ENCODE data around the gene FBXL14.

FBXL14 gene

GRCh38 chr12:1562813-1563407, 31.5 kb downstream of the FBXL14 start:
- TF ChIP-seq TCF12 (IDR thresholded peaks at IDR 0.05; ENCODE audit: low read depth) (no peak), TAF1 (IDR thresholded peaks at IDR 0.05; ENCODE audit: low read depth) (no peak), EGR1 (IDR thresholded peaks at IDR 0.05) (no peak), RAD21 (IDR thresholded peaks at IDR 0.05; ENCODE audit: low read depth) (no peak), TEAD4 (IDR thresholded peaks at IDR 0.05) (no peak), FOXM1 (IDR thresholded peaks at IDR 0.05; ENCODE audit: borderline replicate concordance, low read depth) (no peak), NFIC (IDR thresholded peaks at IDR 0.05) (no peak), EP300 (IDR thresholded peaks at IDR 0.05; ENCODE audit: borderline replicate concordance) (no peak), CREB1 (IDR thresholded peaks at IDR 0.05; ENCODE audit: low read depth) (no peak), ZBTB7A (IDR thresholded peaks at IDR 0.05; ENCODE audit: low read depth) (no peak), CEBPB (IDR thresholded peaks at IDR 0.05) (no peak), USF1 (IDR thresholded peaks at IDR 0.05) (no peak), YY1 (IDR thresholded peaks at IDR 0.05; ENCODE audit: low read depth) (no peak)
- TF ChIP-seq, protein P1, sequence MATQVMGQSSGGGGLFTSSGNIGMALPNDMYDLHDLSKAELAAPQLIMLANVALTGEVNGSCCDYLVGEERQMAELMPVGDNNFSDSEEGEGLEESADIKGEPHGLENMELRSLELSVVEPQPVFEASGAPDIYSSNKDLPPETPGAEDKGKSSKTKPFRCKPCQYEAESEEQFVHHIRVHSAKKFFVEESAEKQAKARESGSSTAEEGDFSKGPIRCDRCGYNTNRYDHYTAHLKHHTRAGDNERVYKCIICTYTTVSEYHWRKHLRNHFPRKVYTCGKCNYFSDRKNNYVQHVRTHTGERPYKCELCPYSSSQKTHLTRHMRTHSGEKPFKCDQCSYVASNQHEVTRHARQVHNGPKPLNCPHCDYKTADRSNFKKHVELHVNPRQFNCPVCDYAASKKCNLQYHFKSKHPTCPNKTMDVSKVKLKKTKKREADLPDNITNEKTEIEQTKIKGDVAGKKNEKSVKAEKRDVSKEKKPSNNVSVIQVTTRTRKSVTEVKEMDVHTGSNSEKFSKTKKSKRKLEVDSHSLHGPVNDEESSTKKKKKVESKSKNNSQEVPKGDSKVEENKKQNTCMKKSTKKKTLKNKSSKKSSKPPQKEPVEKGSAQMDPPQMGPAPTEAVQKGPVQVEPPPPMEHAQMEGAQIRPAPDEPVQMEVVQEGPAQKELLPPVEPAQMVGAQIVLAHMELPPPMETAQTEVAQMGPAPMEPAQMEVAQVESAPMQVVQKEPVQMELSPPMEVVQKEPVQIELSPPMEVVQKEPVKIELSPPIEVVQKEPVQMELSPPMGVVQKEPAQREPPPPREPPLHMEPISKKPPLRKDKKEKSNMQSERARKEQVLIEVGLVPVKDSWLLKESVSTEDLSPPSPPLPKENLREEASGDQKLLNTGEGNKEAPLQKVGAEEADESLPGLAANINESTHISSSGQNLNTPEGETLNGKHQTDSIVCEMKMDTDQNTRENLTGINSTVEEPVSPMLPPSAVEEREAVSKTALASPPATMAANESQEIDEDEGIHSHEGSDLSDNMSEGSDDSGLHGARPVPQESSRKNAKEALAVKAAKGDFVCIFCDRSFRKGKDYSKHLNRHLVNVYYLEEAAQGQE (IDR thresholded peaks at IDR 0.05; ENCODE audit: low read depth), result no peak
- TF ChIP-seq, protein P2, sequence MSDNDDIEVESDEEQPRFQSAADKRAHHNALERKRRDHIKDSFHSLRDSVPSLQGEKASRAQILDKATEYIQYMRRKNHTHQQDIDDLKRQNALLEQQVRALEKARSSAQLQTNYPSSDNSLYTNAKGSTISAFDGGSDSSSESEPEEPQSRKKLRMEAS (IDR thresholded peaks at IDR 0.05), result no peak

DNA sequence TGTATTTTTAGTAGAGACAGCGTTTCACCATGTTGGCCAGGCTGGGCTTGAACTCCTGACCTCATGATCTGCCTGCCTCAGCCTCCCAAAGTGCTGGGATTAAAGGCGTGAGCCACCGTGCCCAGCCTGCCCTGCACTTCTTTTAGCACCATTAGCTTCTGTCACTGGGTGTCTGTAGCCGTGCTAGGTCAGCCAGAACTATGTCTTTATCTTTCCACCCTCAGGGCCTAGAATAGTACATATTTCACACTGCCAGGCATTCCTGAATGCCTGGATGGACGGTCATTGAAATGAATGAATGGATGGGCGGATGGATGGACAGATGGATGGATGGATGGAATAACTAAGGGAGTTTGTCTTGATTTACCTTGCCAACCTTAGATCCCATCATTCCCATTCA, 33.7 kb downstream of the FBXL14 start:
- TF ChIP-seq FOXM1 (IDR thresholded peaks at IDR 0.05; ENCODE audit: borderline replicate concordance, low read depth) (no peak), RAD21 (IDR thresholded peaks at IDR 0.05; ENCODE audit: low read depth) (no peak), ZBTB7A (IDR thresholded peaks at IDR 0.05; ENCODE audit: low read depth) (no peak), TCF12 (IDR thresholded peaks at IDR 0.05; ENCODE audit: low read depth) (no peak), CREB1 (IDR thresholded peaks at IDR 0.05; ENCODE audit: low read depth) (no peak), CEBPB (IDR thresholded peaks at IDR 0.05) (no peak)
- TF ChIP-seq, protein P1 (IDR thresholded peaks at IDR 0.05; ENCODE audit: low read depth), result no peak
- TF ChIP-seq, protein P2 (IDR thresholded peaks at IDR 0.05), result no peak

DNA sequence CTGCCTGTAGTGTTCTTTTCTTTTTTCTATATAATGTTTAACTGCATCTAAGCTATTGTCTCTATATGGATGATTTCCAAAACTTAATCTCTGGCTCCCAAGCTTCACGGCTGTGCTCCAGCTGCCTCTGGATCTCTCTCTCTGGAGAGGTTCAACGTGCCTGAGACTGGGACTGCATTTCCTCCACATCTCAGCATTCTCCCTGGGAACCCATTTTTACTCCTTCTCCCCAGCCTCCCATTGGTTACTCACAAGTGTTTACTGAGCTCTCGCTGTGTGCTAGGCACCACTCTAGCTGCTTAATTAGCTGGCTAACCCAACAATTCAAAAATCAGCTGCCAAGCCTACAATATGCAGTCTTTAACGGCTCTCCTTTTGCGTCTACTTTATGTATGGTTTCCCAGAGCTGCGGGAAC, 34.7 kb downstream of the FBXL14 start:
- TF ChIP-seq TAF1 (IDR thresholded peaks at IDR 0.05; ENCODE audit: low read depth) (no peak), ZBTB7A (IDR thresholded peaks at IDR 0.05; ENCODE audit: low read depth) (no peak), CEBPB (IDR thresholded peaks at IDR 0.05) (no peak), RAD21 (IDR thresholded peaks at IDR 0.05; ENCODE audit: low read depth) (no peak), NFIC (IDR thresholded peaks at IDR 0.05) (no peak), USF1 (IDR thresholded peaks at IDR 0.05) (no peak), YY1 (IDR thresholded peaks at IDR 0.05; ENCODE audit: low read depth) (no peak), EP300 (IDR thresholded peaks at IDR 0.05; ENCODE audit: borderline replicate concordance) (no peak), TCF12 (IDR thresholded peaks at IDR 0.05; ENCODE audit: low read depth) (no peak), EGR1 (IDR thresholded peaks at IDR 0.05) (no peak), FOXM1 (IDR thresholded peaks at IDR 0.05; ENCODE audit: borderline replicate concordance, low read depth) (no peak), TEAD4 (IDR thresholded peaks at IDR 0.05) (no peak), CREB1 (IDR thresholded peaks at IDR 0.05; ENCODE audit: low read depth) (no peak)
- TF ChIP-seq, protein P2 (IDR thresholded peaks at IDR 0.05), result no peak
- TF ChIP-seq, protein P1 (IDR thresholded peaks at IDR 0.05; ENCODE audit: low read depth), result no peak
